Parathyroid adenoma (tissue), 2 donors: Measurements from ENCODE around the gene PLEKHM1.
A peak's percentile ranks its signal among the peaks of the same experiment; 100 is the strongest.

Source experiments
- H2AFZ ChIP-seq: fragments of 300-600 bp; sonication (generic); one replicate; pipeline ENCODE4 v1.7.0; 2017; ENCODE audit warnings: antibody characterized with exemption, mild to moderate bottlenecking
- H3K27ac ChIP-seq: fragments of 300-600 bp; sonication (generic); one replicate; pipeline ENCODE4 v1.7.0; 2017
- H3K27me3 ChIP-seq: fragments of 300-600 bp; sonication (generic); one replicate; pipeline ENCODE4 v1.7.0; 2017; ENCODE audit warnings: low read length; ENCODE audit not compliant: control insufficient read depth, insufficient read depth
- H3K36me3 ChIP-seq: fragments of 300-600 bp; sonication (generic); one replicate; pipeline ENCODE4 v1.7.0; 2017; ENCODE audit warnings: low read length; ENCODE audit not compliant: control insufficient read depth, insufficient read depth
- H3K4me1 ChIP-seq: fragments of 300-600 bp; sonication (generic); one replicate; pipeline ENCODE4 v1.7.0; 2017; ENCODE audit warnings: control low read depth
- H3K4me2 ChIP-seq: fragments of 300-600 bp; sonication (generic); one replicate; pipeline ENCODE4 v1.7.0; 2017; ENCODE audit warnings: low read length
- H3K4me3 ChIP-seq: fragments of 300-600 bp; sonication (generic); one replicate; pipeline ENCODE4 v1.7.0; 2017; ENCODE audit warnings: low read depth, low read length
- H3K79me2 ChIP-seq: fragments of 300-600 bp; sonication (generic); one replicate; pipeline ENCODE4 v1.7.0; 2017; ENCODE audit warnings: control low read depth
- H3K9ac ChIP-seq: fragments of 300-600 bp; sonication (generic); one replicate; pipeline ENCODE4 v1.7.0; 2017; ENCODE audit warnings: mild to moderate bottlenecking
- H3K9me3 ChIP-seq: fragments of 300-600 bp; sonication (generic); one replicate; pipeline ENCODE4 v1.7.0; 2017; ENCODE audit warnings: low read length; ENCODE audit not compliant: control insufficient read depth
- CTCF ChIP-seq: fragments of 300-600 bp; sonication (generic); IDR thresholded peaks from one replicate; pipeline ENCODE4 v1.7.0; 2017; ENCODE audit warnings: antibody characterized with exemption, mild to moderate bottlenecking
- donor health status: primary hyperparathyroidism.

The PLEKHM1 gene

GRCh38 chr17:45433159-45433535 lies 57.4 kb downstream of the PLEKHM1 start:
- no peak overlapping the region for H3K4me3 ChIP-seq
- no peak overlapping the region for H2AFZ ChIP-seq
- no peak overlapping the region for H3K9ac ChIP-seq
- no peaks in the 10 kb centered on the region for H3K27me3 ChIP-seq
- TF ChIP-seq CTCF: no peak
- H3K79me2 ChIP-seq: no peaks in the 10 kb centered on the region
- H3K27ac ChIP-seq: no peak overlapping the region
- H3K36me3 ChIP-seq: no peaks in the 10 kb centered on the region
- no peaks in the 10 kb centered on the region for H3K9me3 ChIP-seq
- H3K4me2 ChIP-seq: no peak overlapping the region
- no peaks in the 10 kb centered on the region for H3K4me1 ChIP-seq

GRCh38 chr17:45432405-45433158 lies 57.9 kb downstream of the PLEKHM1 start, which contains the start of gene ARHGAP27:
TSS of gene ARHGAP27 (minus strand) at chr17:45432870. CDS start at chr17:45430279, 2,591 bp downstream.
- Histone ChIP-seq H3K4me2 (peak within 1 kb of the TSS; percentile 93), H3K9ac (no peak within 1 kb of the TSS), H3K27ac (no peak within 1 kb of the TSS), H3K9me3 (no peaks in the 10 kb centered on the region), H3K4me3 (peak within 1 kb of the TSS; percentile 66), H3K27me3 (no peaks in the 10 kb centered on the region), H2AFZ (peak within 1 kb of the TSS; percentile 85), H3K4me1 (no peaks in the 10 kb centered on the region), H3K79me2 (no peaks in the 10 kb centered on the region), H3K36me3 (no peaks in the 10 kb centered on the region)
- no peak for TF ChIP-seq CTCF

DNA sequence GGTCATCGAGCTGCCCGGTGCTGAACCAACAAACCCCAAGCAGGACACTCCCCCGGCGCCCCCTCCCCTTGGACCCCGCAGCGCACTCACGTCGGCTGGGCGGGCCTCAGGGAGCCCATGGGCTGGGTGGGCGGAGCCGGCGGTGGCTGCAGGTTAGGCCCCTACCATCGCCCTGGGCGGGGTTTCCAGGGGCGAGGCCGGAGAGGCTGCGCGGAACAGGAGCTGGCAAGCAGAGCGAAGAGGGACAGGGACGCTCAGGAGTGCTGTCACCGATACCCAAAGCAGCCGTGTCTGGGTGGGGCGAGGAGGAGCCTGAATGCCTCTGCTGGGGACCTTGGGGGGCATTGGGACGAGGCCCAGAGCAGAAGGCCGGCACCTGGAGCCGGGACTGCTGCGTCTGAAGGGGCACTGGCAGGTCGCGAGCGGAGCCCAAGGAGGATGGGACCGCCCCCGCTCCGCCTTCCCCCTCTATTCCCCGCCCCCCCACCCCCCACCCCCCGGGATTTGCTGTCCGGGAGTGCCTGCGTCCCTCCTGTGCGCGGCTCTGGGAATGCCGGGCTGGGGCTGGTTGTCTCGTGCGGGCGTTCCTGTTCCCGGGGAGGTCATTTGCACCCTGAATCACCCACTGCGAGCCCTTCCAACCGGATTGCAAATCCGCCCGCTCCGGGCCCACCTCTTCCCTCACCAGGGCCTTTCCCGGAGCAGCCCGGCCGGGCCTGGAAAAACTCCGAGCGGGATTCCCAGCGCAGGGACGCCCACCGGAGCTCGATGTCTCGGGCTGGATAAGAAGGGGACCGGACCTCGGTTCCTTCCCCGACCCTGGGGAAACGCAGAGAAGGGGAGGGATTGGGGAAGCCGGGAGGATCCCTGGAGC lies 58.8 kb downstream of the PLEKHM1 start:
- H3K4me3 ChIP-seq: peak overlapping the region; percentile 66
- TF ChIP-seq CTCF: no peak
- no peak overlapping the region for H3K9ac ChIP-seq
- no peaks in the 10 kb centered on the region for H3K79me2 ChIP-seq
- no peaks in the 10 kb centered on the region for H3K4me1 ChIP-seq
- no peaks in the 10 kb centered on the region for H3K27me3 ChIP-seq
- H3K9me3 ChIP-seq: no peaks in the 10 kb centered on the region
- H3K36me3 ChIP-seq: no peaks in the 10 kb centered on the region
- peak overlapping the region; percentile 85 for H2AFZ ChIP-seq
- no peak overlapping the region for H3K27ac ChIP-seq
- H3K4me2 ChIP-seq: peak overlapping the region; percentile 93

DNA sequence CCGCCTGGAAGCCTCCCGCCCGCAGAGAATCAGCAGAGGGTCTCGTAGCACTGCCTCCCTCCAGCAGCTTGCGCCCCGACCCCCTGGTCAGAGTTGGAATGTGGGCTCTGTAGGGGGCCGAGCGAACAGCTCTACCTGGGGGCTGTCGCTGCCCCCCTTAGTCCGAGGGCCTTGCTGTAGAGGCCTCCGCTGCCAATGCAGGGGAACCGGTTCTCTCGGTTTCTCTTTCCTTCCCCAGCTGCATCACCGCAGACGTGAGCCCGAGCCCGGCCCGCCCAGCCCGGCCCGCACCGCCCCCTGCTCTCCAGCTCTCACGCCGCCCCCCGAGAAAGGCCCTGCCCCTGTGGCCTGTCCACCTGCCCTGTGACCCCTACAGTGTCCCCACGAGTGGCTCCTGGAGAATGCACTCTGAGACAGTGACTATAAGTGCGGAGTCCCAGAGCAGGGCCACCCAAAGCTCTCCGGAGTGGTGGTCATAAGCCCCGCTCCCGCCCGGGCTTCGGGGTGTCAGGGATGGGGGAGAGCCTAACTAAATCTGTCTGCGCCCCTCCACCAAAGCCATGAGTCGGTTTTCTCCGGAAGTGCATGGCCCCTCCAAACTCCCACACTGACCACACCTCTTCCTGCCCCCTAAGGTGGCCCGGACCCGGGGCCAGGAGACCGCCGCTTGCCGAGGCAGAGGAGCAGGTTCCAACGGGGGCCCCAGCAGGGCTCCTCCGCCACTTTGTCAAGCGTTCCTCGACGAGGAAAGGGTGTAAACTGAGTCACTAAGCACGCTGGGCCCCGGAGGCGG lies 59.6 kb downstream of the PLEKHM1 start:
- no peaks in the 10 kb centered on the region for H3K79me2 ChIP-seq
- H3K27me3 ChIP-seq: no peaks in the 10 kb centered on the region
- peak overlapping the region; percentile 85 for H2AFZ ChIP-seq
- no peaks in the 10 kb centered on the region for H3K9me3 ChIP-seq
- no peak overlapping the region for H3K27ac ChIP-seq
- H3K4me1 ChIP-seq: peaks cover 3% of the 10 kb centered on the region
- no peak overlapping the region for H3K9ac ChIP-seq
- no peak for TF ChIP-seq CTCF
- H3K4me3 ChIP-seq: peak overlapping the region; percentile 66
- H3K36me3 ChIP-seq: no peaks in the 10 kb centered on the region
- peak overlapping the region; percentile 93 for H3K4me2 ChIP-seq
